HuH-7.5 (cell line): Measurements from ENCODE around the gene PRKCG.
"Not testable (repeated sequence)": the region's sequence is repeated elsewhere in the genome, so short reads cannot be mapped to it uniquely, and the experiment has no call there.

ENCODE experiments used
- DNase-seq: peaks from one replicate; pipeline ENCODE4 v3.0.0; 2011; ENCODE audit warnings: low spot score

The PRKCG gene

DNA sequence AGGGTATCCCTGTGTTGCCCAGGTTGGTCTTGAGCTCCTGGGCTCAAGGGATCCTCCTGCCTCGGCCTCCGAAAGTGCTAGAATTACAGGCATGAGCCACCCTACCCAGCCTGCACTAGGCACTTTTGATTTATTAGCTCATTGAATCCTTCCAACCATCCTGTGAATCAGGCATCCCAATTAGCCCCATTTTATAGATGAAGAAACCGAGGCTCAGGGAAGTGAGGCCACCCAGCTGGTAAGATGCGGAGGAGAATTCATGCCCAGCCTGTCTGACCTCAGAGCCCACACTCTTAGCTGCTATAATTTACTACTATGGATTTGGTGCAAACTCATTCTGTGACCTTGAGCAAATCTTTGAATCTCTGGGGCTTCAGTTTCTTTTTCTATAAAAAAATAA lies 62.9 kb downstream of the PRKCG start:
- DNase-seq: no peak

DNA sequence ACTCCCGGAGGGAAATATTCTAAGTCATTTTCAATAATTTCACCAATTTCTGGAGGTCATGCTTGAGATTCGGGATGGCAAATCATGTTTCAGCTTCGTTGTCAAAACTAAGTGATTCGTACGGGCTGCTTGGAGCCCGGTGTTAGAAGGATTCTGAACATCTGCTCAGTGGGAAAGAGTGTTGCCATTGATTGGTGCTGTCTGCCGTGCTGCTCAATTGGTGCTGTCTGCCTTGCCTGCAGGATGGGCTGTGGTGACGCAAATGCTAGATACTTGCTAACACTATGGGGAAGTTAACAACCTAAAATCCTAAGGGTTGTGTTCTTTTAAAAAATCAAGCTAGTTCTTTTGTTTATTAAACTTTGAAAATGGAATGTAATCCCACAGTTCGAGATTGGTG lies 63.4 kb downstream of the PRKCG start:
- DNase-seq: no peak

DNA sequence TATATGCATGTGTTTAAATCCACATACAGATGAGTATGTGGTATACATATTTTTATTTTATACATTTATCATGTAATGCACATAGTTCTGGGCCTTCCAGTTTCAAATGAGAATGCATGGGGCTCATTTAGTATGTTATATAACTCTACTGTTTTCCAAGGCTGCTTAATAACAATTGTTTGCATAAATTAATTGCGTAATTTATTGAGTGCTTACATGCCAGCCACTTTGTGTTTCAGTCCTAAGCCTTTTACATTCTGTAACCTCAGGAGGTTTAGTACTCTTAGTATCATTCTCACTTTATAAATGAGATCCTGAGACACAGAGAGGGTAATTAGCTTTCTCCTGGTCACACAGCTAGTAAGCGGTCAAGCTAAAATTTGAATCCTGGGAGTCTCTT lies 64.0 kb downstream of the PRKCG start:
- no peak for DNase-seq

DNA sequence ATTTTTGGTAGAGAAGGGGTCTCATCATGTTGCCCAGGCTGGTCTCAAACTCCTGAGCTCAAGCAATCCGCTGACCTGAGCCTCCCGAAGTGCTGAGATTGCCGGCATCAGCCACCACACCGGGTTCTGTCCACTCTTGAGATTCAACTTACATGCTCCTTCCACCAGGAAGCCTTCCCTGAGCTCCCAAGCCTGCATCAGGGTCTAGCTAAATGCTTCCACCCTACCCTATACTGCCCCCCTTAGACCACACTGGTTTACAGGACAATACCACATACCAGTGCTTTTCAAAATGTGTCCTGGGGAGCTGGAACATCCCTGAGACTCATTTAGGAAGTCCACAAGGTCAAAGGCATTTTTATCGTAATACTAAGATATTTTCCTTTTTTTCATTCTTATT lies 65.6 kb downstream of the PRKCG start:
- no peak for DNase-seq

DNA sequence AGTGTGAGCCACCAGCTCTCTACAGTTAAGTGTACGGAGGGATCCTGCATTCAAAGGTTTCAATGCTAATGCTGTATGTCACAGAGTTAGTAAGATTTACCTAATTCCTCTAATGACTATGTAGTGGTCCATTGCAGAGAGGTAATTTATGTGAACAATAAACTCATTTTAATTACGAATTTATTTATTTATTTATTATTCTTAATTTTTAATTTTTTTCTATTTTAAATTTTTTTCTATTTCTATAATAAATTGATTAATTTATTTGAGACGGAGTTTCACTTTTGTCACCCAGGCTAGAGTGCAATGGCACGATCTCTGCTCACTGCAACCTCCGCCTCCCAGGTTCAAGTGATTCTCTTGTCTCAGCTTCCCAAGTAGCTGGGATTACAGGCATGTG lies 66.6 kb downstream of the PRKCG start:
- DNase-seq: not testable (repeated sequence)

- no peak for DNase-seq
Observed at GRCh38 chr19:53951436-53951835, 69.4 kb downstream of the PRKCG start.

DNA sequence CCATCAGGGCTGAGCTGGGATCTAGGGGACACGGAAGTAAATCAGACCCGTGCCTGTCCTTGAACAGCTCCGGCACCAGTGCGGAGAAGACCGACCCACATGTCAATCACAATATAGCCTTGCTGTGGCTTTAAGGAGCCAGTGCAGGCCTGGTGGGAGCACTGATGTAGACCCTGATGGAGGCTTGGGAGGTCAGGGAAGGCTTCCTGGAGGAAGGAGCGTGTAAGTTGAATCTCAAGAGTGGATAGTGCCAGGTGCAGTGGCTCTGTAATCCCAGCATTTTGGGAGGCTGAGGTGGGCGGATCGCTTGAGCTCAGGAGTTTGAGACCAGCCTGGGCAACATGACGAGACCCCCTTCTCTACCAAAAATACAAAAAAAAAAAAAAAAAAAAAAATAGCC lies 70.0 kb downstream of the PRKCG start:
- no peak for DNase-seq

DNA sequence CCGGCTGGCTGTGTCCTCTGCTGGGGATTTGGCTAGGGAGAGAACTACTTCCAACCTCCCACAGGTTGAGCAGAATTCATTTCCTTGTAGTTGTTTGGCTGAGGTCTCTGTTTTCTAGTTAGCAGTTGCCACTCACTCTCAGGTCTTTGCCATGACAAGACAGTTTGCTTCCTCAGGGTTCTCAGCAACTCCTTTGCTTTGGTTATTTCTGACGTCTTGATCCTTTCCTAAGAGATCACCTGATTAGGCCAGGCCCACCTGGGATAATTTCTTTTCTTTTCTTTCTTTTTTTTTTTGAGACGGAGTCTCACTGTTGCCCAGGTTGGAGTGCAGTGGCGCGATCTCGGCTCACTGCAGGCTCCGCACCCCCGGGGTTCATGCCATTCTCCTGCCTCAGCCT lies 71.4 kb downstream of the PRKCG start:
- no peak for DNase-seq
